ENCODE results near the gene GTF3C2. TPM values are rescaled to one million over a fixed set of nuclear protein-coding genes. Genes with fewer than 3 reads are reported as not detected.

The GTF3C2 gene
- total and polyA plus RNA-seq, 10 of the 15 experiments (the other 5 are each of a cell fraction or from before 2014, with no cell fraction given), result 45.9 to 105 (median 80.3) TPM

DNA sequence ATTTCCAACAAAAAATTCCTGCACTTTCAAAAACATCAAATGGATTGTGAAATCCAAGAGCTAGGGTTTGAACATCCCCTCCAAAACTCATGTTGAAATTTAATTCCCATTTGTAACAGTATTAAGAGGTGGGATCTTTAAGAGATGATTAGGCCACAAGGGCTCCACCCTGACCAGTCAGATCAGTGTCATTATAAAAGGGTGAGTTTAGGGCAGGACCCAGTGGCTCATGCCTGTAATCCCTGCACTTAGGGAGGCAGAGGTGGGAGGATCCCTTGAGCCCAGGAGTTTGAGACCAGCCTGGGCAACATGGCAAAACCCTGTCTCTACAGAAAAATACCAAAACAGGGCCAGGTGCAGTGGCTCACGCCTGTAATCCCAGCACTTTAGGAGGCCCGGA, 8.9 kb downstream of the GTF3C2 start:
- ATAC-seq, result no peak
- no peak for FAIRE-seq
- H3K27ac ChIP-seq (ENCODE audit: control insufficient read depth, insufficient read depth), result no peak overlapping the region
- peaks cover 46% of the 10 kb centered on the region for H3K79me2 ChIP-seq (ENCODE audit: control insufficient read depth, insufficient read depth, low read length)
- in situ Hi-C loops (cut with MboI) (no loop called here), intact Hi-C loops (cut with micrococcal nuclease; ENCODE audit: unreplicated experiment) (no loop called here)
- no peaks in the 10 kb centered on the region for H3K27me3 ChIP-seq (replicated peaks in 1 of 2; ENCODE audit: control insufficient read depth in 2 of 2, insufficient read depth in 2 of 2, low read length in 1 of 2)
- H2AFZ ChIP-seq (ENCODE audit: control insufficient read depth, low read depth, low read length), result no peak overlapping the region
- no peaks in the 10 kb centered on the region for H3K9me3 ChIP-seq (replicated peaks; ENCODE audit: control insufficient read depth, insufficient read depth, low read length)
- DNase-seq (ENCODE audit: low read depth, low spot score), result no peak
- no TSS peak for BruUV-seq (replicated peaks)
- H3K36me3 ChIP-seq (ENCODE audit: control insufficient read depth in 2 of 2, insufficient read depth in 2 of 2, low read length in 1 of 2), result peaks cover 4 to 10% of the 10 kb centered on the region in 2 experiments; a peak in 3 of 4 replicates
- 100% methylated on average over 2 of the region's 2 CpGs for WGBS (ENCODE audit: insufficient coverage, insufficient replicate concordance, low lambda C conversion rate, missing lambda C conversion rate)
- no peak overlapping the region for H3K9ac ChIP-seq (ENCODE audit: control insufficient read depth, insufficient read depth, low read length)
- H3K4me1 ChIP-seq (ENCODE audit: control insufficient read depth, insufficient read depth, low read length), result no peaks in the 10 kb centered on the region
- ChIA-PET CTCF (interaction anchor here (0.7 to 1.4 kb wide), 2 partner anchors 45 to 69 kb away, joined by 3 to 6 read pairs; no protein-coding TSS in a partner anchor), SMC1A (ENCODE audit: uncharacterized antibody, unreplicated experiment) (interaction anchor here (1.9 kb wide), 1 partner anchor 10 kb away, joined by 4 read pairs; no protein-coding TSS in a partner anchor), POLR2A (interaction anchor here (0.6 kb wide), 1 partner anchor 25 kb away, joined by 3 read pairs; no protein-coding TSS in a partner anchor), RAD21 (ENCODE audit: unreplicated experiment) (no interaction called here)
- H4K20me1 ChIP-seq (ENCODE audit: control insufficient read depth, insufficient read depth), result no peaks in the 10 kb centered on the region
- no peak overlapping the region for H3K4me2 ChIP-seq (ENCODE audit: control insufficient read depth, insufficient read depth)
- TF ChIP-seq RAD21 (IDR thresholded peaks at IDR 0.05; ENCODE audit: insufficient read depth, low read depth, low read length) (no peak), BMI1 (IDR thresholded peaks at IDR 0.05; ENCODE audit: borderline replicate concordance) (no peak), TCF7 (IDR thresholded peaks at IDR 0.05; ENCODE audit: borderline replicate concordance) (no peak), CEBPZ (IDR thresholded peaks at IDR 0.05; ENCODE audit: low read depth, low read length) (no peak), EZH2 (IDR thresholded peaks at IDR 0.05; ENCODE audit: borderline replicate concordance, control insufficient read depth, low read depth, low read length) (no peak), IKZF1 (conservative IDR thresholded peaks at IDR 0.05) (no peak)
- H3K4me3 ChIP-seq, result no peak overlapping the region

Data from GM12878 (cell line).